WTC11 (cell line): ENCODE results near the gene FHIT.

ENCODE experiments used
- ATF3 ChIP-seq: sonication (generic); formaldehyde crosslinking; conservative IDR thresholded peaks from 2 replicates; pipeline ENCODE4 v1.8.1; 2022; ENCODE audit warnings: mild to moderate bottlenecking, missing genetic modification reagents
- CDX4 ChIP-seq: fragments of 250-450 bp; sonication (Bioruptor Pico); IDR thresholded peaks from 2 replicates; pipeline ENCODE4 v1.9.0; 2021; ENCODE audit warnings: moderate library complexity, mild to moderate bottlenecking, inconsistent platforms, borderline replicate concordance
- CREM ChIP-seq: sonication (generic); formaldehyde crosslinking; IDR thresholded peaks from 2 replicates; pipeline ENCODE4 v1.8.1; 2022; ENCODE audit warnings: mild to moderate bottlenecking, missing genetic modification reagents, moderate library complexity
- ELF4 ChIP-seq: sonication (generic); formaldehyde crosslinking; IDR thresholded peaks from 2 replicates; pipeline ENCODE4 v1.8.1; 2022; ENCODE audit warnings: low read depth, mild to moderate bottlenecking, moderate library complexity, missing genetic modification reagents
- ERG ChIP-seq: fragments of 250-450 bp; sonication (Bioruptor Pico); IDR thresholded peaks from 2 replicates; pipeline ENCODE4 v1.8.0; 2021; ENCODE audit warnings: mild to moderate bottlenecking
- IRF2 ChIP-seq: sonication (generic); formaldehyde crosslinking; IDR thresholded peaks from 2 replicates; pipeline ENCODE4 v1.8.0; 2022; ENCODE audit warnings: low read depth, missing genetic modification reagents, borderline replicate concordance
- NFATC4 ChIP-seq: fragments of 250-450 bp; sonication (Bioruptor Pico); IDR thresholded peaks from 2 replicates; pipeline ENCODE4 v1.9.0; 2021; ENCODE audit warnings: mild to moderate bottlenecking
- NFYB ChIP-seq: sonication (generic); formaldehyde crosslinking; conservative IDR thresholded peaks from 2 replicates; pipeline ENCODE4 v1.8.0; 2022; ENCODE audit warnings: low read depth, missing genetic modification reagents
- USF2 ChIP-seq: sonication (generic); formaldehyde crosslinking; IDR thresholded peaks from 2 replicates; pipeline ENCODE4 v1.8.1; 2023; ENCODE audit warnings: mild to moderate bottlenecking, missing genetic modification reagents, moderate library complexity
- ZNF671 ChIP-seq: fragments of 250-450 bp; sonication (Bioruptor Pico); IDR thresholded peaks from 2 replicates; pipeline ENCODE4 v1.8.0; 2021; ENCODE audit warnings: mild to moderate bottlenecking
- TF ChIP-seq, protein P1 (sequence below): sonication (generic); formaldehyde crosslinking; IDR thresholded peaks from 2 replicates; pipeline ENCODE4 v1.8.0; 2023; ENCODE audit warnings: missing genetic modification reagents, mild to moderate bottlenecking, borderline replicate concordance
- TF ChIP-seq, protein P2 (sequence below): fragments of 200-600 bp; IDR thresholded peaks from 2 replicates; pipeline ENCODE4 v1.8.0; 2022; ENCODE audit warnings: antibody characterized with exemption
- TF ChIP-seq, protein P3 (sequence below): sonication (generic); formaldehyde crosslinking; IDR thresholded peaks from 2 replicates; pipeline ENCODE4 v1.8.1; 2023; ENCODE audit warnings: mild to moderate bottlenecking, missing genetic modification reagents, moderate library complexity

DNA sequence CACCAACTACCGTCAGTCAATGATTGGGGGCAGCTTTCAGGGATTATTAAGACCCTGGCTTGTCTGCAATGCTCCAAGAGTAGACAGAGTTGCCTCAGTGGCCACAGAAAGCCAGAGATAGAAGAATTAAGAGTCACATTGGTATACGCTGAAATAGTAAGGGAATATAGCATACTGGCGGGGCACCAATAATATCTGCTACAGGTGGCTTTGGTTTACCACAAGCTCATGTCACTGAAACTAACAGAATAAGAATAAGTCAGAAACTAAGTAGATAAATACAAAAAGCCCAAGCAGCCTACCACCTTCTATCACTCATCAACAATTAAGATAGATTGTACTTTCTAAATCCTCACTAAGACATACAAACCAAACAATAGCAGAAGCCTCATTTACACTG lies 2.5 kb upstream of the FHIT start:
- no peak for TF ChIP-seq USF2 (CRISPR knock-in tag)
- TF ChIP-seq ATF3 (CRISPR knock-in tag) = no peak
- TF ChIP-seq NFATC4 (CRISPR knock-in tag) = no peak
- no peak for TF ChIP-seq CREM (CRISPR knock-in tag)
- TF ChIP-seq, protein P1, sequence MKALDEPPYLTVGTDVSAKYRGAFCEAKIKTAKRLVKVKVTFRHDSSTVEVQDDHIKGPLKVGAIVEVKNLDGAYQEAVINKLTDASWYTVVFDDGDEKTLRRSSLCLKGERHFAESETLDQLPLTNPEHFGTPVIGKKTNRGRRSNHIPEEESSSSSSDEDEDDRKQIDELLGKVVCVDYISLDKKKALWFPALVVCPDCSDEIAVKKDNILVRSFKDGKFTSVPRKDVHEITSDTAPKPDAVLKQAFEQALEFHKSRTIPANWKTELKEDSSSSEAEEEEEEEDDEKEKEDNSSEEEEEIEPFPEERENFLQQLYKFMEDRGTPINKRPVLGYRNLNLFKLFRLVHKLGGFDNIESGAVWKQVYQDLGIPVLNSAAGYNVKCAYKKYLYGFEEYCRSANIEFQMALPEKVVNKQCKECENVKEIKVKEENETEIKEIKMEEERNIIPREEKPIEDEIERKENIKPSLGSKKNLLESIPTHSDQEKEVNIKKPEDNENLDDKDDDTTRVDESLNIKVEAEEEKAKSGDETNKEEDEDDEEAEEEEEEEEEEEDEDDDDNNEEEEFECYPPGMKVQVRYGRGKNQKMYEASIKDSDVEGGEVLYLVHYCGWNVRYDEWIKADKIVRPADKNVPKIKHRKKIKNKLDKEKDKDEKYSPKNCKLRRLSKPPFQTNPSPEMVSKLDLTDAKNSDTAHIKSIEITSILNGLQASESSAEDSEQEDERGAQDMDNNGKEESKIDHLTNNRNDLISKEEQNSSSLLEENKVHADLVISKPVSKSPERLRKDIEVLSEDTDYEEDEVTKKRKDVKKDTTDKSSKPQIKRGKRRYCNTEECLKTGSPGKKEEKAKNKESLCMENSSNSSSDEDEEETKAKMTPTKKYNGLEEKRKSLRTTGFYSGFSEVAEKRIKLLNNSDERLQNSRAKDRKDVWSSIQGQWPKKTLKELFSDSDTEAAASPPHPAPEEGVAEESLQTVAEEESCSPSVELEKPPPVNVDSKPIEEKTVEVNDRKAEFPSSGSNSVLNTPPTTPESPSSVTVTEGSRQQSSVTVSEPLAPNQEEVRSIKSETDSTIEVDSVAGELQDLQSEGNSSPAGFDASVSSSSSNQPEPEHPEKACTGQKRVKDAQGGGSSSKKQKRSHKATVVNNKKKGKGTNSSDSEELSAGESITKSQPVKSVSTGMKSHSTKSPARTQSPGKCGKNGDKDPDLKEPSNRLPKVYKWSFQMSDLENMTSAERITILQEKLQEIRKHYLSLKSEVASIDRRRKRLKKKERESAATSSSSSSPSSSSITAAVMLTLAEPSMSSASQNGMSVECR (CRISPR knock-in tag) = no peak
- no peak for TF ChIP-seq ZNF671 (CRISPR knock-in tag)
- no peak for TF ChIP-seq ERG (CRISPR knock-in tag)
- no peak for TF ChIP-seq IRF2 (CRISPR knock-in tag)
- TF ChIP-seq, protein P2, sequence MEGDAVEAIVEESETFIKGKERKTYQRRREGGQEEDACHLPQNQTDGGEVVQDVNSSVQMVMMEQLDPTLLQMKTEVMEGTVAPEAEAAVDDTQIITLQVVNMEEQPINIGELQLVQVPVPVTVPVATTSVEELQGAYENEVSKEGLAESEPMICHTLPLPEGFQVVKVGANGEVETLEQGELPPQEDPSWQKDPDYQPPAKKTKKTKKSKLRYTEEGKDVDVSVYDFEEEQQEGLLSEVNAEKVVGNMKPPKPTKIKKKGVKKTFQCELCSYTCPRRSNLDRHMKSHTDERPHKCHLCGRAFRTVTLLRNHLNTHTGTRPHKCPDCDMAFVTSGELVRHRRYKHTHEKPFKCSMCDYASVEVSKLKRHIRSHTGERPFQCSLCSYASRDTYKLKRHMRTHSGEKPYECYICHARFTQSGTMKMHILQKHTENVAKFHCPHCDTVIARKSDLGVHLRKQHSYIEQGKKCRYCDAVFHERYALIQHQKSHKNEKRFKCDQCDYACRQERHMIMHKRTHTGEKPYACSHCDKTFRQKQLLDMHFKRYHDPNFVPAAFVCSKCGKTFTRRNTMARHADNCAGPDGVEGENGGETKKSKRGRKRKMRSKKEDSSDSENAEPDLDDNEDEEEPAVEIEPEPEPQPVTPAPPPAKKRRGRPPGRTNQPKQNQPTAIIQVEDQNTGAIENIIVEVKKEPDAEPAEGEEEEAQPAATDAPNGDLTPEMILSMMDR = no peak
- TF ChIP-seq ELF4 (CRISPR knock-in tag) = no peak
- TF ChIP-seq NFYB = no peak
- TF ChIP-seq, protein P3, sequence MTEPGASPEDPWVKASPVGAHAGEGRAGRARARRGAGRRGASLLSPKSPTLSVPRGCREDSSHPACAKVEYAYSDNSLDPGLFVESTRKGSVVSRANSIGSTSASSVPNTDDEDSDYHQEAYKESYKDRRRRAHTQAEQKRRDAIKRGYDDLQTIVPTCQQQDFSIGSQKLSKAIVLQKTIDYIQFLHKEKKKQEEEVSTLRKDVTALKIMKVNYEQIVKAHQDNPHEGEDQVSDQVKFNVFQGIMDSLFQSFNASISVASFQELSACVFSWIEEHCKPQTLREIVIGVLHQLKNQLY (CRISPR knock-in tag) = no peak
- TF ChIP-seq CDX4 (CRISPR knock-in tag) = no peak
